Neural progenitor cell (in vitro differentiated cells): ENCODE measurements around the gene SLC9C2.
"Not testable (repeated sequence)": the region's sequence is repeated elsewhere in the genome, so short reads cannot be mapped to it uniquely, and the experiment has no call there.

ENCODE experiments used
- CTCF ChIP-seq: fragments of 200-600 bp; sonication (generic); IDR thresholded peaks from 2 replicates; pipeline ENCODE4 v1.5.1; 2017; ENCODE audit warnings: antibody characterized with exemption, mild to moderate bottlenecking
- EZH2 ChIP-seq: fragments of 200-600 bp; sonication (generic); IDR thresholded peaks from 2 replicates; pipeline ENCODE4 v1.6.1; 2017; ENCODE audit warnings: antibody characterized with exemption, mild to moderate bottlenecking, moderate library complexity
- EZH2phosphoT487 ChIP-seq: fragments of 200-600 bp; sonication (generic); IDR thresholded peaks from 2 replicates; pipeline ENCODE4 v1.6.1; 2017; ENCODE audit warnings: antibody characterized with exemption

GRCh38 chr1:173637236-173638042 is 34.6 kb upstream of the SLC9C2 start:
- TF ChIP-seq CTCF, EZH2phosphoT487, EZH2: not testable (repeated sequence)
